A549 (cell line): ENCODE measurements around the gene TTC34.

ENCODE experiments used
- CBX8 ChIP-seq: fragments of 200-600 bp; sonication (generic); IDR thresholded peaks from 2 replicates; pipeline ENCODE4 v1.6.1; 2016
- CTCF ChIP-seq: fragments of >200 bp; sonication (Bioruptor Twin); formaldehyde crosslinking; IDR thresholded peaks from 3 replicates; pipeline ENCODE4 v1.5.1; 2016
- EP300 ChIP-seq, 2 experiments: fragments of >200 bp; sonication (Bioruptor Twin); formaldehyde crosslinking; IDR thresholded peaks; 2 replicates in 1 of 2; 3 replicates in 1 of 2; pipeline ENCODE4 v1.6.1; 2016 to 2017
- HMGXB4 ChIP-seq: fragments of 250-450 bp; sonication (Bioruptor Pico); IDR thresholded peaks from 2 replicates; pipeline ENCODE4 v1.5.0; 2021; ENCODE audit warnings: mild to moderate bottlenecking, moderate library complexity, borderline replicate concordance
- REST ChIP-seq: fragments of 200-600 bp; sonication (generic); IDR thresholded peaks from 2 replicates; pipeline ENCODE4 v1.6.1; 2016; ENCODE audit warnings: antibody characterized with exemption, mild to moderate bottlenecking, moderate library complexity
- RFX5 ChIP-seq: fragments of 450-650 bp; IDR thresholded peaks from 2 replicates; pipeline ENCODE4 v1.7.1; 2014; ENCODE audit warnings: antibody characterized with exemption, mild to moderate bottlenecking, moderate library complexity

DNA sequence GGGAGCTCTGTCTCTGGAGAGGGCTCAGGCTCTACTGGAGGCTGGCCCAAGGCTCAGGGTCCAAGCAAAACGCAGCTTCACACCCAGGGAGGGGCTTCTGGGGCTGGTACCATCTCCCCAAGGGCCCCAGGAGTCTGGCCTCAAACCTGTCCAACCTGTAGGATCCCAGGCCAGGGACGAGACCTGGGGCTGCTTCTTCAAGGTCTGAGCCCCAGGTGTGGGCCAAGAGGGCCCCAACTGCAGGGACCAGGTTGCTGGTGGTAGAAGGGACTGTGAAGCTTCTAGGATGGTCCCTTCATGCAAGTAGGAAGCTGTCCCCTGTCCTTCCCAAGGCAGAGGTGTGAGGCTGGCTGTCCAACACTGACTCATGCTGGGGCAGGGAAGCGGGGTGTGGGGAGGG is 160.9 kb downstream of the TTC34 start:
- TF ChIP-seq RFX5 (no peak), EP300 (IDR thresholded peaks at IDR 0.05) (no peak), CTCF (no peak), CBX8 (no peak), HMGXB4 (CRISPR knock-in tag) (no peak), REST (no peak)
